OCI-LY1 (cell line): ENCODE data around the gene DDX53.

Experiments used
- H2AFZ ChIP-seq: fragments of 200-600 bp; sonication (generic), shearing (Covaris generic); 2 replicates; pipeline ENCODE4 v1.6.0; 2014; ENCODE audit warnings: antibody characterized with exemption, mild to moderate bottlenecking, low read length
- H3F3A ChIP-seq: fragments of 200-600 bp; sonication (generic), shearing (Covaris generic); 2 replicates; pipeline ENCODE4 v1.6.0; 2014; ENCODE audit warnings: mild to moderate bottlenecking, antibody characterized with exemption, low read length, moderate library complexity; ENCODE audit not compliant: insufficient read depth
- H3K27ac ChIP-seq: fragments of 200-600 bp; sonication (generic); 2 replicates; pipeline ENCODE4 v1.5.1; 2014; ENCODE audit warnings: low read length, mixed run types, mild to moderate bottlenecking, low read depth; ENCODE audit not compliant: poor library complexity, severe bottlenecking
- H3K27me3 ChIP-seq: fragments of 200-600 bp; sonication (generic); 2 replicates; pipeline ENCODE4 v1.6.0; 2014; ENCODE audit warnings: antibody characterized with exemption, mild to moderate bottlenecking, low read length, moderate library complexity; ENCODE audit not compliant: insufficient read depth
- H3K36me3 ChIP-seq: fragments of 200-600 bp; sonication (generic); 2 replicates; pipeline ENCODE4 v1.6.1; 2014; ENCODE audit warnings: mild to moderate bottlenecking, antibody characterized with exemption, low read length, moderate library complexity, mixed read lengths; ENCODE audit not compliant: insufficient read depth
- H3K4me1 ChIP-seq: fragments of 200-600 bp; sonication (generic); 2 replicates; pipeline ENCODE4 v1.5.1; 2014; ENCODE audit warnings: mild to moderate bottlenecking, low read length, moderate library complexity; ENCODE audit not compliant: insufficient read depth, severe bottlenecking
- H3K4me2 ChIP-seq: fragments of 200-600 bp; sonication (generic), shearing (Covaris generic); 2 replicates; pipeline ENCODE4 v1.6.1; 2014; ENCODE audit warnings: low read length
- H3K4me3 ChIP-seq: fragments of 200-600 bp; sonication (generic); 2 replicates; pipeline ENCODE4 v1.5.1; 2014; ENCODE audit warnings: low read length, low read depth, mild to moderate bottlenecking, mixed read lengths; ENCODE audit not compliant: poor library complexity, severe bottlenecking
- H3K79me2 ChIP-seq: fragments of 200-600 bp; shearing (Covaris generic); 2 replicates; pipeline ENCODE4 v1.6.1; 2016; ENCODE audit warnings: mixed run types, low read length, mixed read lengths; ENCODE audit not compliant: insufficient read depth
- H3K9ac ChIP-seq: fragments of 200-600 bp; sonication (generic), shearing (Covaris generic); 2 replicates; pipeline ENCODE4 v1.6.1; 2014; ENCODE audit warnings: mild to moderate bottlenecking, low read length, mixed read lengths
- H3K9me2 ChIP-seq: fragments of 200-600 bp; sonication (generic), shearing (Covaris generic); 2 replicates; pipeline ENCODE4 v1.6.1; 2014; ENCODE audit warnings: low read depth, mild to moderate bottlenecking, low read length, mixed read lengths
- H3K9me3 ChIP-seq: fragments of 200-600 bp; shearing (Covaris generic); 2 replicates; pipeline ENCODE4 v1.6.1; 2014; ENCODE audit warnings: low read length, mixed read lengths
- H4K20me1 ChIP-seq: fragments of 200-600 bp; sonication (generic), shearing (Covaris generic); 2 replicates; pipeline ENCODE4 v1.6.0; 2016; ENCODE audit warnings: mild to moderate bottlenecking, low read length; ENCODE audit not compliant: insufficient read depth
- CTCF ChIP-seq: fragments of 200-600 bp; sonication (generic), shearing (Covaris generic); IDR thresholded peaks from 2 replicates; pipeline ENCODE4 v1.5.1; 2017; ENCODE audit warnings: mild to moderate bottlenecking, antibody characterized with exemption, low read length, moderate library complexity, mixed read lengths
- EZH2 ChIP-seq: fragments of 200-600 bp; sonication (generic), shearing (Covaris generic); IDR thresholded peaks from 2 replicates; pipeline ENCODE4 v1.8.0; 2017; ENCODE audit warnings: borderline replicate concordance, mixed run types, mild to moderate bottlenecking, antibody characterized with exemption, low read length, moderate library complexity, mixed read lengths

The DDX53 gene

GRCh38 chrX:22968494-22968893, 31.3 kb upstream of the DDX53 start:
- no peak overlapping the region for H2AFZ ChIP-seq
- H3K36me3 ChIP-seq = no peaks in the 10 kb centered on the region
- H3K4me1 ChIP-seq = no peaks in the 10 kb centered on the region
- no peak overlapping the region for H3K4me2 ChIP-seq
- no peak overlapping the region for H3K9ac ChIP-seq
- TF ChIP-seq EZH2 = no peak
- H3F3A ChIP-seq = no peaks in the 10 kb centered on the region
- no peak overlapping the region for H3K4me3 ChIP-seq
- H3K9me2 ChIP-seq = no peaks in the 10 kb centered on the region
- H4K20me1 ChIP-seq = no peaks in the 10 kb centered on the region
- no peaks in the 10 kb centered on the region for H3K27me3 ChIP-seq
- no peaks in the 10 kb centered on the region for H3K79me2 ChIP-seq
- no peaks in the 10 kb centered on the region for H3K9me3 ChIP-seq
- H3K27ac ChIP-seq = no peak overlapping the region

- H2AFZ ChIP-seq = no peak overlapping the region
- no peak overlapping the region for H3K27ac ChIP-seq
- H3K9ac ChIP-seq = no peak overlapping the region
- no peaks in the 10 kb centered on the region for H3K4me1 ChIP-seq
- H3F3A ChIP-seq = no peaks in the 10 kb centered on the region
- H3K9me3 ChIP-seq = no peaks in the 10 kb centered on the region
- no peaks in the 10 kb centered on the region for H4K20me1 ChIP-seq
- no peaks in the 10 kb centered on the region for H3K9me2 ChIP-seq
- no peaks in the 10 kb centered on the region for H3K36me3 ChIP-seq
- H3K4me2 ChIP-seq = no peak overlapping the region
- H3K79me2 ChIP-seq = no peaks in the 10 kb centered on the region
- H3K27me3 ChIP-seq = no peaks in the 10 kb centered on the region
- no peak overlapping the region for H3K4me3 ChIP-seq
- TF ChIP-seq CTCF (no peak), EZH2 (no peak)
Measured at GRCh38 chrX:22969411-22969810, 30.3 kb upstream of the DDX53 start.

- H3K27ac ChIP-seq = no peak overlapping the region
- TF ChIP-seq EZH2 = no peak
- TF ChIP-seq CTCF = no peak
- H3K4me2 ChIP-seq = no peak overlapping the region
- H2AFZ ChIP-seq = no peak overlapping the region
- H3K9ac ChIP-seq = no peak overlapping the region
- no peaks in the 10 kb centered on the region for H3K9me3 ChIP-seq
- no peaks in the 10 kb centered on the region for H3K4me1 ChIP-seq
- no peaks in the 10 kb centered on the region for H3K36me3 ChIP-seq
- H3K79me2 ChIP-seq = no peaks in the 10 kb centered on the region
- no peaks in the 10 kb centered on the region for H3F3A ChIP-seq
- no peak overlapping the region for H3K4me3 ChIP-seq
- no peaks in the 10 kb centered on the region for H3K27me3 ChIP-seq
- H3K9me2 ChIP-seq = no peaks in the 10 kb centered on the region
- H4K20me1 ChIP-seq = no peaks in the 10 kb centered on the region
Measured at GRCh38 chrX:22970861-22971260, 28.9 kb upstream of the DDX53 start.

- TF ChIP-seq CTCF (no peak), EZH2 (no peak)
Measured at GRCh38 chrX:22974616-22975015, 25.1 kb upstream of the DDX53 start.

More at GRCh38 chrX:22974616-22975015, 25.1 kb upstream of the DDX53 start:
- H3K4me3 ChIP-seq = no peak overlapping the region
- H3K4me2 ChIP-seq = no peak overlapping the region
- H3F3A ChIP-seq = no peaks in the 10 kb centered on the region
- H3K4me1 ChIP-seq = no peaks in the 10 kb centered on the region
- H3K79me2 ChIP-seq = no peaks in the 10 kb centered on the region
- H3K27ac ChIP-seq = no peak overlapping the region
- H3K9me2 ChIP-seq = no peaks in the 10 kb centered on the region
- H3K36me3 ChIP-seq = no peaks in the 10 kb centered on the region
- no peak overlapping the region for H2AFZ ChIP-seq
- H4K20me1 ChIP-seq = no peaks in the 10 kb centered on the region
- no peak overlapping the region for H3K9ac ChIP-seq
- H3K27me3 ChIP-seq = no peaks in the 10 kb centered on the region
- no peaks in the 10 kb centered on the region for H3K9me3 ChIP-seq
